Activated CD8-positive, alpha-beta memory T cell treated with anti-CD3 and anti-CD28 coated beads, Interleukin-2, amount 10 ng/mL, durations not matched to agents 7 days and 5 days (primary cell): Measurements from ENCODE around the gene ACTR3. TPM values are rescaled to one million over a fixed set of nuclear protein-coding genes. Genes with fewer than 3 reads are reported as not detected.

Experiments used
- ATAC-seq: fragments of 150-1000 bp; cut with Tn5 transposase; one replicate; pipeline ENCODE4 v1.10.0; 2021; ENCODE audit warnings: moderate library complexity
- CTCF ChIA-PET: fragments of 350-600 bp; sonication (Branson Sonifier 250); formaldehyde crosslinking; loops from one replicate; lab custom pipeline; 2021; ENCODE audit warnings: antibody characterized with exemption; lab: Charles Lee
- DNase-seq: peaks from one replicate; pipeline ENCODE4 v3.0.0-alpha.2; 2020
- H3K27ac Mint-ChIP-seq: one replicate; pipeline ENCODE4 v1.8.0; 2021; ENCODE audit warnings: mild to moderate bottlenecking, mixed read lengths
- H3K27me3 Mint-ChIP-seq: one replicate; pipeline ENCODE4 v1.8.0; 2021; ENCODE audit warnings: mixed read lengths
- H3K36me3 Mint-ChIP-seq: one replicate; pipeline ENCODE4 v1.8.0; 2021; ENCODE audit warnings: mild to moderate bottlenecking, mixed read lengths
- H3K4me1 Mint-ChIP-seq: one replicate; pipeline ENCODE4 v1.8.0; 2021; ENCODE audit warnings: mixed read lengths
- H3K4me3 Mint-ChIP-seq: one replicate; pipeline ENCODE4 v1.8.0; 2021; ENCODE audit warnings: mild to moderate bottlenecking, moderate library complexity, mixed read lengths
- H3K9me3 Mint-ChIP-seq: one replicate; pipeline ENCODE4 v1.8.0; 2022; ENCODE audit warnings: low read depth, mixed read lengths
- total RNA-seq, 2 experiments: library from RNA; stranded (reverse); gene quantifications; one replicate each; pipeline ENCODE4 v1.2.3, GENCODE V29; 2021

Gene ACTR3
- total RNA-seq, 2 experiments from 2014 or later, result 511 to 626 TPM

GRCh38 chr2:114007436-114007835 lies 117.5 kb downstream of the ACTR3 start:
- H3K4me1 Mint-ChIP-seq, result no peaks in the 10 kb centered on the region
- no peaks in the 10 kb centered on the region for H3K36me3 Mint-ChIP-seq
- ATAC-seq (no peak), DNase-seq (no peak)
- CTCF ChIA-PET, result no interaction called here
- H3K27ac Mint-ChIP-seq, result no peak overlapping the region
- no peak overlapping the region for H3K4me3 Mint-ChIP-seq
- peaks cover 4% of the 10 kb centered on the region for H3K9me3 Mint-ChIP-seq
- H3K27me3 Mint-ChIP-seq, result no peaks in the 10 kb centered on the region

GRCh38 chr2:114008720-114009119 lies 118.8 kb downstream of the ACTR3 start:
- no peaks in the 10 kb centered on the region for H3K4me1 Mint-ChIP-seq
- CTCF ChIA-PET, result no interaction called here
- peaks cover 4% of the 10 kb centered on the region for H3K9me3 Mint-ChIP-seq
- no peak overlapping the region for H3K4me3 Mint-ChIP-seq
- DNase-seq, result no peak
- no peaks in the 10 kb centered on the region for H3K27me3 Mint-ChIP-seq
- ATAC-seq, result no peak
- H3K36me3 Mint-ChIP-seq, result no peaks in the 10 kb centered on the region
- H3K27ac Mint-ChIP-seq, result no peak overlapping the region

- ATAC-seq (no peak), DNase-seq (no peak)
- Mint-ChIP-seq H3K36me3 (no peaks in the 10 kb centered on the region), H3K27me3 (no peaks in the 10 kb centered on the region), H3K27ac (no peak overlapping the region), H3K4me3 (no peak overlapping the region), H3K9me3 (peaks cover under 1% of the 10 kb centered on the region), H3K4me1 (no peaks in the 10 kb centered on the region)
- CTCF ChIA-PET, result no interaction called here
These were observed 119.5 kb downstream of the ACTR3 start for GRCh38 chr2:114009205-114009944.

DNA sequence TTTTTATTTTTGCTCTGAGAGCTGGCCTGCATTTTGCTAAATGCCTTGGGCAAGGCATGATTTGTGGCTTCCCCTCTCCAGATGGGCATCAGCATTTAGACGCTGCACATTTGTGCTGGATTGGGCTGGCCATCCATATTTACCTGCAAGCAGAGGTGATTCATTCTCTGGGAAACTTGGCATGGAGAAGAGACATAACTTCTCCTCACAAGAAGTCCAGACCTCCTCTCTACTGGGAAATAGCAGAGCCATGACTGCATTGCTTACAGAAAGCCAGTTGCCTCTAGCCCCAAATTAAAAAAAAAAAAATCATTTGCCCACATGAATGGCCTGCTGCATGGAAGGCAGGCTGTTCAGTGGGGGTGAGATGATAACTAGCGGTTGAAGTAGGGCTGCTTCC lies 120.1 kb downstream of the ACTR3 start:
- H3K9me3 Mint-ChIP-seq, result no peaks in the 10 kb centered on the region
- no peaks in the 10 kb centered on the region for H3K36me3 Mint-ChIP-seq
- no peak overlapping the region for H3K4me3 Mint-ChIP-seq
- no peaks in the 10 kb centered on the region for H3K27me3 Mint-ChIP-seq
- no peaks in the 10 kb centered on the region for H3K4me1 Mint-ChIP-seq
- no peak for DNase-seq
- no peak overlapping the region for H3K27ac Mint-ChIP-seq
- CTCF ChIA-PET, result no interaction called here
- ATAC-seq, result no peak

DNA sequence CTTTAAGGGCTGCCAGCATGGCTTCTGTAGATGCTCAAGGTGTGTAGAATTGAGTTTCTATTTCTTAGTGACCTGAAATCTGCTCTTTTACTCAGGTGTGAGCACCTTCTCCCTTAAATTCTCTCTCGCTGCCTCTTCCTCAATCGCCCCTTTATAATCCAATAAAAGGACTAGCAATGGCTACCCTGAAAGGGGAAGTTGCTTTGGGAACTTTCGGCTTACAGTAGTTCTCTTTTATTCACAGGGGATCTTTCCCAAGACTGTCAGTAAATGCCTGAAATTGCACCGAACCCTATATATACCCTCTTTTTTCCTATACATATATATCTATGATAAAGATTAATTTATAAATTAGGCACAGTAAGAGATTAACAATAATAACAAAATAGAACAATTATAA lies 121.8 kb downstream of the ACTR3 start:
- Mint-ChIP-seq H3K9me3 (no peaks in the 10 kb centered on the region), H3K36me3 (no peaks in the 10 kb centered on the region), H3K27ac (no peak overlapping the region), H3K4me1 (no peaks in the 10 kb centered on the region), H3K27me3 (peaks cover 7% of the 10 kb centered on the region), H3K4me3 (no peak overlapping the region)
- CTCF ChIA-PET, result no interaction called here
- DNase-seq (no peak), ATAC-seq (no peak)

Other genes starting within 250 kb of the ACTR3 start
- 10 to 100 TPM; 21.6 to 26.5 TPM for gene SLC35F5, start 133.4 kb upstream of the ACTR3 start, total RNA-seq